Central memory CD8-positive, alpha-beta T cell (primary cell): Measurements from ENCODE around the gene RFT1.
"Not testable (repeated sequence)": the region's sequence is repeated elsewhere in the genome, so short reads cannot be mapped to it uniquely, and the experiment has no call there.

Experiments used
- ATAC-seq: fragments of 150-1000 bp; cut with Tn5 transposase; replicated peaks from 2 replicates; pipeline ENCODE4 v1.10.0; 2022; ENCODE audit warnings: mild to moderate bottlenecking, moderate FRiP score, moderate number of reproducible peaks; ENCODE audit not compliant: poor library complexity, severe bottlenecking; ENCODE audit errors: extremely low read depth
- DNase-seq, 2 donors: peaks; one replicate each; pipeline ENCODE4 v3.0.0; 2021; ENCODE audit warnings: low spot score in 2 of 2
- H3K27ac Mint-ChIP-seq: one replicate; pipeline ENCODE4 v1.8.0; 2022; ENCODE audit warnings: low read depth, mild to moderate bottlenecking, moderate library complexity, mixed read lengths
- H3K27me3 Mint-ChIP-seq: one replicate; pipeline ENCODE4 v1.8.0; 2022; ENCODE audit warnings: mixed read lengths
- H3K36me3 Mint-ChIP-seq: one replicate; pipeline ENCODE4 v1.8.0; 2022; ENCODE audit warnings: mild to moderate bottlenecking, moderate library complexity, mixed read lengths; ENCODE audit not compliant: insufficient read depth
- H3K4me1 Mint-ChIP-seq: one replicate; pipeline ENCODE4 v1.8.0; 2022; ENCODE audit warnings: mixed read lengths
- H3K4me3 Mint-ChIP-seq: one replicate; pipeline ENCODE4 v1.8.0; 2022; ENCODE audit warnings: mild to moderate bottlenecking, moderate library complexity, mixed read lengths
- H3K9me3 Mint-ChIP-seq: one replicate; pipeline ENCODE4 v1.8.0; 2022; ENCODE audit warnings: mixed read lengths

Gene RFT1

DNA sequence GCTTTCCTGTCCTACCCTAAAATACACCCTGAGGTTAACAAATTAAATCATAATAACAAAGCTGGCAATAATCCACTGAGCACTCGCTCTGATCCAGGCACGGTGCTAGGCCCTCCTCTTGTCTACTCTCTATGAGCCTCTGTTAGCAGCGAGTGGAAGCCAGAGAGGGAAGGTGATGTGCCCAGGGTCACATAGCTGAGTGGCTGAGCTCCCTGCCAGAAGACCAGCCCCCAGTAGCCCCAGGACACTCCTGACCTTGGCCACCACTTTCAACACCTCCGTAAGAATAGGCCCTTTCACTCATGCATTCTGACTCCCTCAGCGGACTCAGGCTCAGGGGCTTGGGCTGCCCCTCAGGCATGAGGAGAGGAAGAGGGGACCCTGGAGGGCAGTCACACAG, 21.2 kb upstream of the RFT1 start:
- DNase-seq (no peak), ATAC-seq (no peak)
- H3K9me3 Mint-ChIP-seq: no peaks in the 10 kb centered on the region
- H3K4me3 Mint-ChIP-seq: no peak overlapping the region
- H3K4me1 Mint-ChIP-seq: no peaks in the 10 kb centered on the region
- H3K27me3 Mint-ChIP-seq: peaks cover 40% of the 10 kb centered on the region
- no peak overlapping the region for H3K27ac Mint-ChIP-seq
- peaks cover 2% of the 10 kb centered on the region for H3K36me3 Mint-ChIP-seq

- DNase-seq, H3K9me3 Mint-ChIP-seq, H3K36me3 Mint-ChIP-seq, H3K4me3 Mint-ChIP-seq, H3K4me1 Mint-ChIP-seq, ATAC-seq, H3K27ac Mint-ChIP-seq: not testable (repeated sequence)
- H3K27me3 Mint-ChIP-seq: peaks cover 38% of the 10 kb centered on the region
Observed at GRCh38 chr3:53151086-53151438, 20.8 kb upstream of the RFT1 start.

GRCh38 chr3:53150247-53151085, 20.2 kb upstream of the RFT1 start:
- Mint-ChIP-seq H3K4me3 (no peak overlapping the region), H3K4me1 (no peaks in the 10 kb centered on the region), H3K9me3 (no peaks in the 10 kb centered on the region), H3K27ac (no peak overlapping the region), H3K27me3 (peaks cover 32% of the 10 kb centered on the region), H3K36me3 (no peaks in the 10 kb centered on the region)
- ATAC-seq (no peak), DNase-seq (no peak)

DNA sequence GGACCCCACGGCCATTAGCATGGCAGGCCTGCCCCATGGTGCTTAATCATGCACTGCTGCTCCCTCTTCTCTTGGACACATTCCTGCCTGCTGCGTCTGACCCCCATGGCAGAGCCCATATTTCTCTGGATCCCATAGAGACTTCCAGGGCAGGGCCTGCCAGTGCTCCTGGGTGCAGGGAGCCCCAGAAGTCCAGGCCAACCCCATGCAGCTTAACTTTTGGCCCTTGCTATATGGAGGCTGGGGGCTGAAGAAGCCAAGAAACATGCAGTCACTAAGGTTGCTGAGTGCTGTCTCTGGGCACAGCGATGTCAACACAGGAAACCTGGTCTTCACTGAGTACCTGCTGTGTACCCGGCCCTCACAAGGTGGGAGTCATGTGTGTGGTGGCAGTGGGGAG, 19.5 kb upstream of the RFT1 start:
- Mint-ChIP-seq H3K4me3 (no peak overlapping the region), H3K9me3 (no peaks in the 10 kb centered on the region), H3K4me1 (no peaks in the 10 kb centered on the region), H3K36me3 (no peaks in the 10 kb centered on the region), H3K27ac (no peak overlapping the region), H3K27me3 (peaks cover 25% of the 10 kb centered on the region)
- ATAC-seq (no peak), DNase-seq (no peak)

DNA sequence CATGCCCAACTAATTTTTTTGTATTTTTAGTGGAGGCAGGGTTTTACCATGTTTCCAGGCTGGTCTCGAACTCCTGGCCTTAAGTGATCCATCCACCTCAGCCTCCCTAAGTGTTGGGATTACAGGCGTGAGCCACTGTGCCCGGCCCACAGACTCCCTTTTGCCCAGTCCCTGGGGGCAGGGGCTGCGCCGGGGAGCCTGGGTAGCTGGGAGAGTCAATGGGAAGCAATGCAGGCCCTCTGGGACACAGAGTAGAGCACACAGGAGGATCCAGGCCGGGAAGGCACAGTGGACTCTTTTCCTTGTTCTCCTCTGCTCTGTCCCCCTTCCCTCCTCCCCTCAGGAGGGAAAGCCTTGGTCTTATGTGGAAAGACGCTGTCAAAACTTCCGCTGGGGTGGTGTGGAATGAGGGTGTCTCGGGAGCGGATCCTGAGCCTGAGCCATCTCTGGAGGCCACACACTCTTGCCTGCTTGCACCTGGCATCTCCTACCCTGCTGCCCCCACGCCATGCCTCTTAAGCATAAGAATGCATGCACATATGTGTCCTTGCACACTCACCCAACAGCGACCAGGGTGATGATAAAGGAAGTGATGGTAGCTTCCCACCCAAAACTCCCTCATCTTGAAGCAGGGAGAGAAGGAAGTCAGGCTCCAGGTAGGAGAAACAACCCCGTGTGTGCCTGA, 18.9 kb upstream of the RFT1 start:
- Mint-ChIP-seq H3K4me1 (no peaks in the 10 kb centered on the region), H3K27ac (no peak overlapping the region), H3K9me3 (no peaks in the 10 kb centered on the region), H3K27me3 (peaks cover 19% of the 10 kb centered on the region), H3K4me3 (no peak overlapping the region), H3K36me3 (no peaks in the 10 kb centered on the region)
- DNase-seq: no peak
- no peak for ATAC-seq

DNA sequence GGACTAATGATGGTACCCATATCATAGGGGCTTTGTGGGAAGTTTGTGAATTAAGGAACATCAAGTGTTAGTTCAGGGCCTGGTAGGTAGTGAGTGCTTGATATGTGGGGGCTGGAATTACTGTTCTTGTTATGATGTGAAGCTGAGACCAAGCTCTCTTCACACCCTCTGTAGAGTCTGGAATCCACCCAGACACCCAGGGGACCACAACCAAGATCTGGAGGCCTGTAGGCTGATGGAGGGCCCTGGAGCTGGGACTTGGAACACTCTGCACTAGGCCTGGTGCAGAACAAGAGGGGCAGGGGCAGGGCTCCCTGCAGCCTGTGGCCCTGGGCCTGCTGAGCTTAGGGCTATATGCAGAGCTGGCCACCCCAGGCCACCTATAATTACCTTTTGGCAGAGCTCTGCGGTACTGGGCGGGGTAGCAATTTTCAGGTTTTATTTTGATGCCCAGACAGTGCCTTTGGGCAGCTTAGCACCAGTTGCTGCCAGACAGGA, 17.7 kb upstream of the RFT1 start:
- no peak for ATAC-seq
- H3K27ac Mint-ChIP-seq: no peak overlapping the region
- DNase-seq: no peak
- H3K4me1 Mint-ChIP-seq: no peaks in the 10 kb centered on the region
- H3K4me3 Mint-ChIP-seq: no peak overlapping the region
- no peaks in the 10 kb centered on the region for H3K9me3 Mint-ChIP-seq
- H3K36me3 Mint-ChIP-seq: no peaks in the 10 kb centered on the region
- H3K27me3 Mint-ChIP-seq: peaks cover 7% of the 10 kb centered on the region

DNA sequence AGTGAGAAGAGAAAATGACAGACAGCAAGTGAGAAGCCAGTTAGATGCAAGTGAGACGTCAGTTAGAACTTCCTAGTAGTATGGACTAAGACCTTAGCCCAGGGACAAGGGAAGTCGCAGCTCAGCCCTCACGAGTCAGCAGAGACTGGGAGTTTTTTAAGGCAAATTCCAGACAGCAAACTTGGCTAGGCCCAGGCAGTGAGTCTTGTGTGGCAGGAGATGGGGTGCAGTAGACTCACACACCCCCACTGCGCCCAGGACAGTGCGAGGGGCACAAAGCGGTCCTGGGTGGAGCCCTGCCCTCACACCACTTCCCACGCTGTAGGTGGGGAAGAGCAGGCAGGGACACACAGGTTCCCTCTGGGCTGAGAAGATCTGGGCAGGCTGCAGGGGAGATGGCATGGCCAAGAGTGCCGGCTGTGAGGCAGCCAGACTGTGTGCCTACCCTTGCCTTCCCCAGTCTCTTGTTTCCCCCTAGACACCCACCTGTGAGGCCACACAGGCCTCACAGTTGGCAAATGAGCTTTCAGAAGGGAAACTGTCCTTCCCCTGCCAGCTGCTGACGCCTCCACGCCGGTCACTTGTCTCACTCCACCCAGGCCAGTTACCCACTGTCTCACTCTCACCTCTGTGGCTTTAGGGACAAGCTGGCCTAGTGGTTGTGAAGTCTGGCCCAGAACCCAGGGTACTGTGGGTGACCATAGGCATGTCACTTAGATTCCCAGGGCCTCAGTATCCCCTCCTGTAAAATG, 17.1 kb upstream of the RFT1 start:
- H3K27ac Mint-ChIP-seq: no peak overlapping the region
- ATAC-seq (no peak), DNase-seq (no peak)
- peaks cover under 1% of the 10 kb centered on the region for H3K27me3 Mint-ChIP-seq
- no peaks in the 10 kb centered on the region for H3K9me3 Mint-ChIP-seq
- no peak overlapping the region for H3K4me3 Mint-ChIP-seq
- no peaks in the 10 kb centered on the region for H3K4me1 Mint-ChIP-seq
- no peaks in the 10 kb centered on the region for H3K36me3 Mint-ChIP-seq

- H3K9me3 Mint-ChIP-seq: no peaks in the 10 kb centered on the region
- no peaks in the 10 kb centered on the region for H3K36me3 Mint-ChIP-seq
- no peak for DNase-seq
- no peak overlapping the region for H3K27ac Mint-ChIP-seq
- no peaks in the 10 kb centered on the region for H3K4me1 Mint-ChIP-seq
- ATAC-seq: no peak
- H3K27me3 Mint-ChIP-seq: no peaks in the 10 kb centered on the region
- no peak overlapping the region for H3K4me3 Mint-ChIP-seq
Observed at GRCh38 chr3:53146319-53146891, 16.2 kb upstream of the RFT1 start.

- Mint-ChIP-seq H3K27me3 (no peaks in the 10 kb centered on the region), H3K9me3 (no peaks in the 10 kb centered on the region), H3K4me1 (no peaks in the 10 kb centered on the region), H3K4me3 (no peak overlapping the region), H3K27ac (no peak overlapping the region), H3K36me3 (no peaks in the 10 kb centered on the region)
- ATAC-seq (no peak), DNase-seq (no peak)
Observed at GRCh38 chr3:53145713-53146080, 15.5 kb upstream of the RFT1 start.

GRCh38 chr3:53144862-53145712, 14.9 kb upstream of the RFT1 start:
- Mint-ChIP-seq H3K27me3 (no peaks in the 10 kb centered on the region), H3K27ac (no peak overlapping the region), H3K9me3 (no peaks in the 10 kb centered on the region), H3K4me1 (no peaks in the 10 kb centered on the region), H3K4me3 (no peak overlapping the region), H3K36me3 (no peaks in the 10 kb centered on the region)
- DNase-seq (no peak), ATAC-seq (no peak)

DNA sequence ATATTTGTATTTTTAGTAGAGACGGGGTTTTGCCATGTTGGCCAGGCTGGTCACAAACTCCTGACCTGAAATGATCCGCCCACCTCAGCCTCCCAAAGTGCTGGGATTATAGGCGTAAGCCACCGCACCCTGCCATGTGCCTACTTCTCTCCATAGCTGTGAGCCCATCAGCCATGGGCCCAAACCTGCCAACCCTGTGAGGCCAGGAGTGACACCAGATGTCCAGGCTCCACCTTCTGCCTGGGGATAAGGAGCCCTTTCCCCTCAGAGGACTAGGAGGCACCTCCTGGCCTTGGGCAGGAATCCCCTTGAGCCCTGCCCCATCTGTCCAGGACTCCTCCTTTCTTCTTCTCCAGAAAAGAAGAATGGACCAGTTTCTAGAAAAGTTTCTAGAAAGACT, 14.2 kb upstream of the RFT1 start:
- H3K27me3 Mint-ChIP-seq: no peaks in the 10 kb centered on the region
- H3K4me1 Mint-ChIP-seq: no peaks in the 10 kb centered on the region
- no peaks in the 10 kb centered on the region for H3K36me3 Mint-ChIP-seq
- DNase-seq (no peak), ATAC-seq (no peak)
- H3K4me3 Mint-ChIP-seq: no peak overlapping the region
- no peak overlapping the region for H3K27ac Mint-ChIP-seq
- H3K9me3 Mint-ChIP-seq: no peaks in the 10 kb centered on the region

DNA sequence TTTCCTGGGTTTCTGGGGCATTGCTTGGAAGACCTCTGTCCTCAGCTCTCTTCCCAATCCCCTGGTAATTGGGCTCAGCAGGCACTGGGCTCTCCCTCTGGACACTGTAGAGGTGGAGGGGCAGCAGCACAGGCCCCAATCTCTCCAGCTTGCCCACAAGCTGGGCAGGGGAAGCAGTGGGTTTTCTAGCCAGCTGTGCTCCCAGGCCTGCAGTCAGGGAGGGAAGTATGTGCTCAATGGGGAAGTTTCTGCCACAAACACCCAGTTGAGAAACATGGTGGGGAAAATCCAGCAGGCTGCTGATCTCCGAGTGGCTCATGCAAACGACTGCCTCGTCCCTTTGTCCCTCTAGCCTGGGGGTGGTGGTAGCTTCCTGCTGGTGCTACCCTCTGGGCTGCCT, 12.8 kb upstream of the RFT1 start:
- Mint-ChIP-seq H3K4me3 (no peak overlapping the region), H3K36me3 (peaks cover 1% of the 10 kb centered on the region), H3K27ac (no peak overlapping the region), H3K27me3 (no peaks in the 10 kb centered on the region), H3K4me1 (no peaks in the 10 kb centered on the region), H3K9me3 (no peaks in the 10 kb centered on the region)
- no peak for DNase-seq
- ATAC-seq: no peak
